Measurements from ENCODE around the gene PALS2. TPM values are rescaled to one million over a fixed set of nuclear protein-coding genes. Genes with fewer than 3 reads are reported as not detected.

The PALS2 gene
- total RNA-seq, 1 experiment from 2014 or later = 48.2 TPM

- ATAC-seq = no peak
- Histone ChIP-seq H3K27me3 (ENCODE audit: control insufficient read depth, insufficient read depth, low read length) (peaks cover 6% of the 10 kb centered on the region), H3K9me3 (ENCODE audit: control insufficient read depth, insufficient read depth, low read depth, low read length) (no peaks in the 10 kb centered on the region), H3K4me1 (ENCODE audit: control insufficient read depth, insufficient read depth, low read length) (no peaks in the 10 kb centered on the region), H3K27ac (ENCODE audit: low read length) (no peak overlapping the region), H3K36me3 (ENCODE audit: control insufficient read depth, insufficient read depth, low read length) (no peaks in the 10 kb centered on the region), H3K4me3 (ENCODE audit: low read depth in 2 of 2, low read length in 2 of 2) (no peak overlapping the region)
- intact Hi-C loops (cut with micrococcal nuclease; ENCODE audit: unreplicated experiment) = no loop called here
- TF ChIP-seq REST (IDR thresholded peaks at IDR 0.05; ENCODE audit: insufficient read depth in 1 of 2, low read depth in 2 of 2, low read length in 1 of 2) = no peak
- no peak for DNase-seq (ENCODE audit: low read depth, low spot score)
- POLR2A ChIA-PET = no interaction called here
- CTCF ChIA-PET = no interaction called here
- in situ Hi-C loops (cut with HindIII; ENCODE audit: low pct_unique_long_range_greater_than_20kb, low sequenced_read_pairs) = no loop called here
- BruUV-seq (replicated peaks) = no TSS peak
Observed at GRCh38 chr7:24560772-24561171, 12.5 kb upstream of the PALS2 start.

- intact Hi-C loops (cut with micrococcal nuclease; ENCODE audit: unreplicated experiment) (no loop called here), in situ Hi-C loops (cut with HindIII; ENCODE audit: low pct_unique_long_range_greater_than_20kb, low sequenced_read_pairs) (no loop called here)
- no peak overlapping the region for H3K27ac ChIP-seq (ENCODE audit: low read length)
- H3K4me1 ChIP-seq (ENCODE audit: control insufficient read depth, insufficient read depth, low read length) = no peaks in the 10 kb centered on the region
- no peaks in the 10 kb centered on the region for H3K9me3 ChIP-seq (ENCODE audit: control insufficient read depth, insufficient read depth, low read depth, low read length)
- BruUV-seq (replicated peaks) = no TSS peak
- no peak for DNase-seq (ENCODE audit: low read depth, low spot score)
- peaks cover 31% of the 10 kb centered on the region for H3K27me3 ChIP-seq (ENCODE audit: control insufficient read depth, insufficient read depth, low read length)
- H3K4me3 ChIP-seq (ENCODE audit: low read depth in 2 of 2, low read length in 2 of 2) = no peak overlapping the region
- ATAC-seq = no peak
- H3K36me3 ChIP-seq (ENCODE audit: control insufficient read depth, insufficient read depth, low read length) = no peaks in the 10 kb centered on the region
- ChIA-PET POLR2A (interaction anchor here (0.6 kb wide), 1 partner anchor 1026 kb away, joined by 12 read pairs; no protein-coding TSS in a partner anchor), CTCF (no interaction called here)
- TF ChIP-seq SIN3A (IDR thresholded peaks at IDR 0.05; ENCODE audit: borderline replicate concordance, insufficient read depth, low read depth, low read length) (no peak), REST (IDR thresholded peaks at IDR 0.05; ENCODE audit: insufficient read depth in 1 of 2, low read depth in 2 of 2, low read length in 1 of 2) (no peak), CTCF (IDR thresholded peaks at IDR 0.05) (no peak), TCF7L2 (IDR thresholded peaks at IDR 0.05; ENCODE audit: low read depth, low read length) (no peak), POLR2AphosphoS5 (IDR thresholded peaks at IDR 0.05; ENCODE audit: low read depth, low read length) (no peak)
Observed at GRCh38 chr7:24566274-24566673, 7.0 kb upstream of the PALS2 start.

Data from Panc1 (cell line).